ENCODE results near the gene DAP. TPM values are rescaled to one million over a fixed set of nuclear protein-coding genes. Genes with fewer than 3 reads are reported as not detected.

Gene DAP
- polyA plus RNA-seq, 3 donors: 60.9 to 69.0 (median 62.3) TPM

- intact Hi-C loops (cut with micrococcal nuclease): no loop called here
- peaks cover 11% of the 10 kb centered on the region for H4K20me1 ChIP-seq (ENCODE audit: insufficient read depth, low read length)
- no peaks in the 10 kb centered on the region for H3K27me3 Mint-ChIP-seq (ENCODE audit: low read depth in 3 of 3)
- no peak overlapping the region for H3K9ac ChIP-seq (ENCODE audit: insufficient read depth, low read length, poor library complexity, severe bottlenecking)
- no peak overlapping the region for H3K4me3 ChIP-seq (replicated peaks in 1 of 3; ENCODE audit: low read depth in 2 of 3, low read length in 3 of 3)
- peaks cover 55 to 62% of the 10 kb centered on the region in 2 donors for H3K36me3 Mint-ChIP-seq
- H3K9me3 ChIP-seq (replicated peaks in 1 of 2; ENCODE audit: control insufficient read depth in 1 of 2, insufficient read depth in 1 of 2, low read length in 2 of 2): no peaks in the 10 kb centered on the region
- H3K27ac Mint-ChIP-seq: peak overlapping the region in 5 of 7 donors; percentile 7 to 74 (median 61)
- peaks cover 59% of the 10 kb centered on the region for H3K79me2 ChIP-seq (ENCODE audit: insufficient read depth, low read length)
- no peaks in the 10 kb centered on the region for H3K27me3 ChIP-seq (ENCODE audit: control insufficient read depth in 2 of 2, insufficient read depth in 2 of 2, low read length in 2 of 2)
- WGBS (ENCODE audit: insufficient coverage): 100% methylated on average over 3 of the region's 6 CpGs
- peaks cover 44% of the 10 kb centered on the region for H3K4me1 Mint-ChIP-seq
- H2AFZ ChIP-seq (ENCODE audit: insufficient read depth, low read depth, low read length, poor library complexity, severe bottlenecking): no peak overlapping the region
- no peak overlapping the region for H3K4me3 Mint-ChIP-seq
- H3K4me2 ChIP-seq (replicated peaks; ENCODE audit: extremely low read depth, low read length, poor library complexity, severe bottlenecking): no peak overlapping the region
- no peak overlapping the region for H3K27ac ChIP-seq (ENCODE audit: low read depth in 1 of 2, low read length in 2 of 2)
- peaks cover 37 to 40% of the 10 kb centered on the region in 2 donors for H3K4me1 ChIP-seq (ENCODE audit: control insufficient read depth in 1 of 2, insufficient read depth in 2 of 2, low read length in 2 of 2)
- DNase-seq: no peak
- TF ChIP-seq CTCF (IDR thresholded peaks at IDR 0.05): no peak
- H3K36me3 ChIP-seq (replicated peaks in 1 of 2; ENCODE audit: control insufficient read depth in 1 of 2, insufficient read depth in 2 of 2, low read length in 2 of 2): peaks cover 12 to 40% of the 10 kb centered on the region in 2 donors
- H3K9me3 Mint-ChIP-seq: no peaks in the 10 kb centered on the region
These were observed 32.4 kb downstream of the DAP start for GRCh38 chr5:10728679-10729078.

- H3K27ac Mint-ChIP-seq: peak overlapping the region in 4 of 7 donors; percentile 53 to 85 (median 78)
- H3K4me3 Mint-ChIP-seq: no peak overlapping the region
These were observed 33.2 kb downstream of the DAP start for GRCh38 chr5:10727861-10728260.

More at GRCh38 chr5:10727861-10728260, 33.2 kb downstream of the DAP start:
- H3K9me3 Mint-ChIP-seq: no peaks in the 10 kb centered on the region
- peaks cover 11% of the 10 kb centered on the region for H4K20me1 ChIP-seq (ENCODE audit: insufficient read depth, low read length)
- H3K36me3 Mint-ChIP-seq: peaks cover 55 to 68% of the 10 kb centered on the region in 2 donors
- no peak overlapping the region for H3K4me3 ChIP-seq (replicated peaks in 1 of 3; ENCODE audit: low read depth in 2 of 3, low read length in 3 of 3)
- H3K36me3 ChIP-seq (replicated peaks in 1 of 2; ENCODE audit: control insufficient read depth in 1 of 2, insufficient read depth in 2 of 2, low read length in 2 of 2): peaks cover 12 to 46% of the 10 kb centered on the region in 2 donors
- H3K27ac ChIP-seq (ENCODE audit: low read depth in 1 of 2, low read length in 2 of 2): peak overlapping the region in 1 of 2 donors; percentile 65
- intact Hi-C loops (cut with micrococcal nuclease): no loop called here
- peaks cover 36% of the 10 kb centered on the region for H3K4me1 Mint-ChIP-seq
- no peaks in the 10 kb centered on the region for H3K27me3 ChIP-seq (ENCODE audit: control insufficient read depth in 2 of 2, insufficient read depth in 2 of 2, low read length in 2 of 2)
- peaks cover 29 to 31% of the 10 kb centered on the region in 2 donors for H3K4me1 ChIP-seq (ENCODE audit: control insufficient read depth in 1 of 2, insufficient read depth in 2 of 2, low read length in 2 of 2)
- WGBS (ENCODE audit: insufficient coverage): 100% methylated on average over 1 of the region's 3 CpGs
- H3K4me2 ChIP-seq (replicated peaks; ENCODE audit: extremely low read depth, low read length, poor library complexity, severe bottlenecking): no peak overlapping the region
- H3K9ac ChIP-seq (ENCODE audit: insufficient read depth, low read length, poor library complexity, severe bottlenecking): no peak overlapping the region
- no peaks in the 10 kb centered on the region for H3K27me3 Mint-ChIP-seq (ENCODE audit: low read depth in 3 of 3)
- H2AFZ ChIP-seq (ENCODE audit: insufficient read depth, low read depth, low read length, poor library complexity, severe bottlenecking): no peak overlapping the region
- TF ChIP-seq CTCF (IDR thresholded peaks at IDR 0.05): no peak
- DNase-seq: no peak
- H3K79me2 ChIP-seq (ENCODE audit: insufficient read depth, low read length): peaks cover 65% of the 10 kb centered on the region
- H3K9me3 ChIP-seq (replicated peaks in 1 of 2; ENCODE audit: control insufficient read depth in 1 of 2, insufficient read depth in 1 of 2, low read length in 2 of 2): no peaks in the 10 kb centered on the region
